Ureter (tissue), 1 donor: ENCODE measurements around the gene PSMB3. TPM values are rescaled to one million over a fixed set of nuclear protein-coding genes. Genes with fewer than 3 reads are reported as not detected.

Experiments used
- DNase-seq: peaks from one replicate; pipeline ENCODE4 v3.0.0-alpha.2; 2020; ENCODE audit warnings: low spot score
- total RNA-seq: library from RNA; stranded (reverse); gene quantifications from one replicate; pipeline ENCODE4 v1.2.4, GENCODE V29; 2023
- donor health status: DM: yes; HTN: yes; CAD: no.

PSMB3 gene
- total RNA-seq, 1 donor from 2014 or later: 156 TPM

DNA sequence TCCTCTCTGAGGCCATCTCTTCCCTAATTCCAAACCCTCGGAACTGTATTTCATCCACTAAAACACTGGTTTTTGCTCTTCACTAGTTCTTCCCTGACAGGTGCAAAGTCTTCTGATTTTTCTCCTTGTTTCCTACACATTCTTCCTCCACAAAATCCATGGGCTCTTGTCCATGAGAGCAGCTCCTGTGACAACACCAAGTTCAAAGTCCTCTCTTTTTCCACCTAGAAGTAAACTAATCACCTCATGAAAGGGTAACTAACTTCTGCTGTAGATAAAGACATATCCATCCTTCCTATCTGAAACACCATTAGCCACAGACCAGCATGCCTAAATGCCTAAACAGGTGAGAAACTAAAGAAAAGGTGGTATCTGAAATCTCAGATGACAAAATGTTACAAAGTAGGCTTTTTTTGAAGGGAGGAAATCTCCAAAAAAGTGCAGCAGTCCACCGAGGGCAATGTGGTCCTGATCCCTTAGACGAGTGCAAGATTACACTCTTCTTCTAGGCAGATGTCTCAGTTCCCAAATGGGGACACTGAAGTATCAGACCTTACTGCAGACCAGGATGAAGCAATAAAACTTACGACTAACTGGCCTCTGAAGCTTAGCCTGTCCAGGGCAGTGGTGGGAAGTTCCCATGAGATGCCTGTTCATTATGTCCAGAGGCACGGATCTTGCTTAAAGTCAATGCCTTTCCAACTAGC is 44.1 kb downstream of the PSMB3 start:
- DNase-seq: no peak

DNA sequence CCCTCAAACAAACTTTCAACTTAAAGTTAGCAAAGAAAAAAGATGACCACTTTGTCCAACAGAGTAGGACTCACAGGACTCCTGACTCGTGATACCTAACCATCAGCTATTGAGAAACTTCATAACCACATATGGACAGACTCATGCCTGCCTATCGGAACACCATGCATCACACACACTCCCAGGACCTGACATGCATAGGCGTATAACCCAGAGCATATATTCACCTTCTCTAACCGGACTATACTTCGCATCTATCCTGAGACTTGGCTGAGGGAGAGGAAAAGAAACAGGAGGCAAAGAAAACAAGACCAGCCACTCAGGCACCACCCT is 44.6 kb downstream of the PSMB3 start:
- no peak for DNase-seq

DNA sequence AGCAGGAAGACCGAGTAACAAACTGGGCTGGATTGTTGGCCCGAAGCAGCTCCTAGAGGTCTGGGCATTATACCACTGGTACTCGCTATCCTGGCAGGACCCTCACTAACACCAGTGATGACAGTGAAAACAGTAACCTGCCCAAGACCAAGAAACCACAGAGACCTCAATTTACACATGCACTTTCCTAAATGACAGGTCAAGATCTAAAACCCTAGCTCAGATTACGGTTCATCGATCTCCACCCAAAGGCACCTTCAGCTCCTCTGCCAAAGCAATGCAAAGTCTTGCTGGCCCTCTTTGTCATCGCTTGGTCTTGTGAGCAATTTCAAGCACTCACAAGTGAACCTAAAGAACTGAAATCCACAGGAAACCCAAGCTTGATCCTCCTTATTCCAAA is 45.3 kb downstream of the PSMB3 start:
- no peak for DNase-seq

DNA sequence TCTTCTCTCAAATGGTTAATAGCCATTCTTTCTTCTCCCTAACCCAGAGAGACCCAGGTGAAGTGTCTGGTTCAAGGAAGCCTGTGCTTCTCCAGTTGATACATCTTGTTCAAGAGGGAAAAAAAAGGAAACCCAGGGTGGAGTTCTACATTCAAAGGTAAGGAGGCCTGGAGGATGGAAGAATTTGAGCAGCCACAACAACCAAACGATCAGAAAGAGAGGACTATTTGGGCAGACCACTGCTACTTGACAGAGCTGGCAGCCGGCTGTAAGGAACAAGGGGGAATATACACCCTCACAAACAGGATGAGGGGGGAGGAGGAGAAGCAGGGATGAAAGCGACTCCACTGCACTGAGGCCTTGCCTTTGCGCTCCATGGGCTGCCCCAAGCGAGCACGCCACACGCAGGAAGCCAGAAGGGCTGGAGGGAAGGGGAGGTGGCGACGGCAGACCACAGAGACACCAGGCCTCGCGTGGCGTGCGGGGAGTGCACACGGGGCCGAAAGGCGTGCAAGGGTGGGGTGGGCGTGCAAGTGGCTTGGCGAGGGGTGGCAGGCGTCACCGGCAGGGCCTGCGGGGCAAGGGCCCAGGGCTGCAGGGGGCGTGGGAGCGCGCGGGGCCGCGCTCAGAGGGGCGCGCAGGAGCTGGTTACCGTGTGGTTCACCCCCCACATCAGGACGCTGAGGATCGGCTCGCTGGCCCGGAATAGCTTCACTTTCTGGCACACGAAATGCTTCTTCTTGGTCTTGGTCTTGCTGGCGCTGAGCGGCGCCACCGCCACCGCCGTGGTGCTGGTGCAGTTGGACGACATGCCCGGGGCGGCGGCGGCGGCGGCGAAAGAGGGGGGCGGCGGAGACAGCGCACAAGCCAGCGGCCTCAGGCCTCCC is 46.3 kb downstream of the PSMB3 start:
- DNase-seq: peak; percentile 61

DNA sequence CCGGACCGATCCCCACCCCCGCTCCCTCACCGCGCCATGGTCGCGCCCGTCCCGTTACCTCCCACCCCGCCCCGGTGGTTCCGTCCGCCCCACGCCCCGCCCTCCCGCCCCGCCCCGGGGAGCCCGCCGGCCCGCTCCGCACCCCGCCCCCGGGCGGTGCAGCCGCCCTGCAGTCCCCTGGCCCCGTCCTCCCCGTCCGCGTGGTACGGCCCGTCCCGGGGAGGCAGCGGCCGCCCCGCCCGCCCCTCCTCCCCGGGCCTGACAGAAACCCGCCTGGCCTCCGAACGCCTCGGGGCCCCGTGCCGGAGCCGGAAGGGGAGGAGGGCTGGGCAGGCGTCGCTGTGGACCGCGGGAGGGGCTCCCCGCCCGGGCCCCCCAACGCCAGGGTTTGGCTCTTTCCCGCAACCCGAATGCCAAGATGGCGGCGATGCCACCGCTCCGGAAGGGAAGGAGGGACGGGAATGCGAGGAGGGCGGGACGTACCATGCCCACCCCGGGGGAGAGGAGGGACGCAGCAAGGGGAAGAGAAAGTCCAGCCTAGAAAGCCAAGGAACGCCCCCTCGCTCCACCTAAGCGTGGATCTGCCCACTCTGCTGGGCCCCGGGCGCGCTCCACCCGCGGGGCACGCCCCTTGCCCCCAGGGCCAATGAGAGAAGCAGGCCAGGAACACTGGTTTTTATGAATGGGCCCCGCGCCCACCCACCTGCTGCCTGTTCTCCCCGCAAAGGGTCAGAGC is 47.1 kb downstream of the PSMB3 start, which contains the start of gene PIP4K2B:
Gene PIP4K2B (minus strand): TSS at position 56 of the 736 bp plus-strand sequence. CDS start 132 bp downstream, outside the sequence.
- DNase-seq: peak; percentile 96

DNA sequence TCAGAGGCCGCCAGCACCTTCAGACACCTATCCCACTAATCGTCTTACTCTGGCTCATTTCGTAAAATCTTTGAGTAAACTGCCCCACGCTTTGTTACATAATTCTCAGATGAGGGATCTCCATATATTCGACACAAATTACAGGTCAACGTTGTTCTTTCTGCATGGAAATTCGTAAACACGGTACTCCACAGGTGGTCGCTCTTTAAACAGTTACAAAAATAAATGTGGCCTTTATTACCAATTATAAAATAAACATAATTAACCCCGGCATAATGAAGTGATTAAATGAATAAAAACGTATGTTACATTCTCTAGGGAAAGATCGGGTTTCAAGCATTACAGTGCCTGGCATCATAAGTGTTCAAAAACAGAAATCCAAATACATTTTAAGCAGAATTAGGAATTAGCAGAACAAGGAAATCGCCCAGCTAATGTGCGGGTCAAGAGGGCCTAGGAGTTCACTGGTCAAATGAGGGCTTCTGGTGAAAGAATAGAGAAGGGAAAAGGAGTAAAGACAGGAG is 47.8 kb downstream of the PSMB3 start:
- no peak for DNase-seq

DNA sequence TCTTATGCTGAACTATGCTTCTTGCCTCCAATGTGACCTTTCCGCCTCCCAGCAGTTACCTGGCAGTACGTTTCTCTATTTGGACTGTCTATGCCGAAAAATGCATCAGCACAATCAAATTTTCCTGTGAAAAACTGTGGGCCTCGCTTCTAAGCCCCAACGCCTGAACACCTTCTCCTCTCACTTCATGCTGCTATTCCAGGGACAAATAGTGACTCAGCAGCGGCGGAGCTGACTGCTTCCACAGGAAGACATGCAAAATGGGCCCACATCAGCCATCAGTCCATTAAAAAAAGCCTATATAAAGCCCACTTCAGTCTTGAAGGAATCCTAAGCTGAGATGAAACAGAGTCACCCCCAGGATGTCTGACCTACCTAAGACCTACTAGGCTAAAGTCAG is 57.3 kb downstream of the PSMB3 start:
- no peak for DNase-seq

Other genes with a start within 250 kb of the PSMB3 start
- 22.6 TPM for gene SRCIN1, start 146.8 kb upstream of the PSMB3 start, total RNA-seq
- 3.4 TPM for gene EPOP, start 77.8 kb upstream of the PSMB3 start, total RNA-seq
- gene MLLT6, start 47.5 kb upstream of the PSMB3 start, total RNA-seq: 209 TPM
- gene CISD3, start 22.4 kb upstream of the PSMB3 start, total RNA-seq: 60.1 TPM
- gene PCGF2, start 4.4 kb upstream of the PSMB3 start, total RNA-seq: 54.5 TPM
- 44.7 TPM for gene PIP4K2B, start 46.8 kb downstream of the PSMB3 start, total RNA-seq
- 29.0 TPM for gene CWC25, start 72.6 kb downstream of the PSMB3 start, total RNA-seq
- gene RPL23, start 101.0 kb downstream of the PSMB3 start, total RNA-seq: 1,659 TPM
- gene LASP1, start 117.3 kb downstream of the PSMB3 start, total RNA-seq: 126 TPM
- not detected for gene FBXO47, start 214.7 kb downstream of the PSMB3 start, total RNA-seq